WTC11 (cell line): Measurements from ENCODE around the gene KAZN.

Experiments
- CTCF ChIP-seq: fragments of 200-600 bp; IDR thresholded peaks from 2 replicates; pipeline ENCODE4 v1.8.0; 2022; ENCODE audit warnings: antibody characterized with exemption
- GABPB1 ChIP-seq: sonication (generic); formaldehyde crosslinking; IDR thresholded peaks from 2 replicates; pipeline ENCODE4 v1.8.1; 2023; ENCODE audit warnings: mild to moderate bottlenecking, missing genetic modification reagents
- USF2 ChIP-seq: sonication (generic); formaldehyde crosslinking; IDR thresholded peaks from 2 replicates; pipeline ENCODE4 v1.8.1; 2023; ENCODE audit warnings: mild to moderate bottlenecking, missing genetic modification reagents, moderate library complexity
- ZNF425 ChIP-seq: fragments of 250-450 bp; sonication (Bioruptor Pico); conservative IDR thresholded peaks from 2 replicates; pipeline ENCODE4 v1.9.0; 2021; ENCODE audit warnings: mild to moderate bottlenecking

- TF ChIP-seq CTCF (no peak), ZNF425 (CRISPR knock-in tag) (no peak), USF2 (CRISPR knock-in tag) (no peak), GABPB1 (CRISPR knock-in tag) (no peak)
Observed at GRCh38 chr1:14986168-14986567, 387.7 kb downstream of the KAZN start.
